Liver (tissue), 9 donors: ENCODE results near the gene CORO2B. TPM values are rescaled to one million over a fixed set of nuclear protein-coding genes. Genes with fewer than 3 reads are reported as not detected.

Experiments used
- DNase-seq: peaks from one replicate; pipeline ENCODE4 v3.0.0-alpha.2; 2017; ENCODE audit warnings: low spot score
- H3K27ac ChIP-seq, 2 donors: one replicate each; pipeline ENCODE4 v1.7.0; 2013; ENCODE audit warnings: inconsistent platforms in 2 of 2, low read length in 2 of 2, control low read depth in 1 of 2, low read depth in 1 of 2, mild to moderate bottlenecking in 1 of 2
- H3K27me3 ChIP-seq, 4 donors: one replicate each; pipeline versions ENCODE4 v1.6.1 to v1.7.0; 2013; ENCODE audit warnings: low read length in 3 of 4, inconsistent platforms in 1 of 4, mild to moderate bottlenecking in 1 of 4, moderate library complexity in 1 of 4; ENCODE audit not compliant: control insufficient read depth in 4 of 4, insufficient read depth in 4 of 4
- H3K36me3 ChIP-seq, 4 donors: one replicate each; pipeline versions ENCODE4 v1.6.1 to v1.7.0; 2013; ENCODE audit warnings: low read length in 3 of 4, mild to moderate bottlenecking in 3 of 4, low read depth in 1 of 4, moderate library complexity in 1 of 4; ENCODE audit not compliant: control insufficient read depth in 4 of 4, insufficient read depth in 3 of 4
- H3K4me1 ChIP-seq, 4 donors: one replicate each; pipeline versions ENCODE4 v1.6.1 to v1.7.0; 2013; ENCODE audit warnings: low read length in 3 of 4, mild to moderate bottlenecking in 3 of 4, moderate library complexity in 1 of 4; ENCODE audit not compliant: control insufficient read depth in 4 of 4, insufficient read depth in 4 of 4
- H3K4me3 ChIP-seq, 3 donors: one replicate each; pipeline versions ENCODE4 v1.6.1 to v1.7.0; 2013; ENCODE audit warnings: low read length in 3 of 3, control low read depth in 1 of 3, low read depth in 1 of 3, mild to moderate bottlenecking in 1 of 3
- H3K9ac ChIP-seq, 2 donors: one replicate each; pipeline ENCODE4 v1.7.0; 2013; ENCODE audit warnings: low read length in 2 of 2, mild to moderate bottlenecking in 2 of 2, moderate library complexity in 2 of 2, control low read depth in 1 of 2, low read depth in 1 of 2
- H3K9me3 ChIP-seq, 4 donors: one replicate each; pipeline versions ENCODE4 v1.6.1 to v1.7.0; 2013; ENCODE audit warnings: low read length in 3 of 4; ENCODE audit not compliant: control insufficient read depth in 4 of 4
- ATF3 ChIP-seq: IDR thresholded peaks from 2 replicates; pipeline ENCODE4 v1.6.1; 2016; ENCODE audit warnings: antibody characterized with exemption
- CTCF ChIP-seq: fragments of 150-350 bp; IDR thresholded peaks from 2 replicates; pipeline ENCODE4 v1.5.1; 2017; ENCODE audit warnings: improper control_type of control experiment, low read depth, low read length; ENCODE audit not compliant: missing input control
- EGR1 ChIP-seq, 2 donors: IDR thresholded peaks; 2 replicates each; pipeline ENCODE4 v1.6.1; 2016 to 2018; ENCODE audit warnings: antibody characterized with exemption in 2 of 2, low read depth in 2 of 2
- FOXA1 ChIP-seq: IDR thresholded peaks from 2 replicates; pipeline ENCODE4 v1.6.1; 2016; ENCODE audit warnings: antibody characterized with exemption
- FOXA2 ChIP-seq: IDR thresholded peaks from 2 replicates; pipeline ENCODE4 v1.6.1; 2016; ENCODE audit warnings: antibody characterized with exemption
- GABPA ChIP-seq, 2 donors: IDR thresholded peaks in 1 of 2; conservative IDR thresholded peaks in 1 of 2; 2 replicates each; pipeline ENCODE4 v1.6.1; 2016; ENCODE audit warnings: antibody characterized with exemption in 2 of 2, mild to moderate bottlenecking in 1 of 2, moderate library complexity in 1 of 2
- HNF4A ChIP-seq, 2 donors: conservative IDR thresholded peaks; 2 replicates each; pipeline ENCODE4 v1.6.1; 2016; ENCODE audit warnings: antibody characterized with exemption in 2 of 2, mild to moderate bottlenecking in 2 of 2
- HNF4G ChIP-seq: IDR thresholded peaks from 2 replicates; pipeline ENCODE4 v1.6.1; 2016; ENCODE audit warnings: antibody characterized with exemption
- JUND ChIP-seq, 2 donors: IDR thresholded peaks; 2 replicates each; pipeline ENCODE4 v1.6.1; 2016; ENCODE audit warnings: antibody characterized with exemption in 2 of 2
- MAX ChIP-seq: IDR thresholded peaks from 2 replicates; pipeline ENCODE4 v1.6.1; 2016; ENCODE audit warnings: antibody characterized with exemption
- NR2F2 ChIP-seq: IDR thresholded peaks from 2 replicates; pipeline ENCODE4 v1.6.1; 2016; ENCODE audit warnings: antibody characterized with exemption
- RAD21 ChIP-seq, 2 donors: IDR thresholded peaks; 2 replicates each; pipeline ENCODE4 v1.6.1; 2016; ENCODE audit warnings: antibody characterized with exemption in 2 of 2, mild to moderate bottlenecking in 2 of 2
- REST ChIP-seq: IDR thresholded peaks from 2 replicates; pipeline ENCODE4 v1.6.1; 2016; ENCODE audit warnings: antibody characterized with exemption, mild to moderate bottlenecking
- RXRA ChIP-seq, 2 donors: IDR thresholded peaks; 2 replicates each; pipeline ENCODE4 v1.6.1; 2017 to 2018; ENCODE audit warnings: antibody characterized with exemption in 2 of 2, mild to moderate bottlenecking in 1 of 2
- SP1 ChIP-seq: IDR thresholded peaks from 2 replicates; pipeline ENCODE4 v1.6.1; 2018; ENCODE audit warnings: antibody characterized with exemption, mild to moderate bottlenecking
- TAF1 ChIP-seq: conservative IDR thresholded peaks from 2 replicates; pipeline ENCODE4 v1.6.1; 2016; ENCODE audit warnings: antibody characterized with exemption, mild to moderate bottlenecking
- YY1 ChIP-seq: IDR thresholded peaks from 2 replicates; pipeline ENCODE4 v1.6.1; 2016; ENCODE audit warnings: antibody characterized with exemption, mild to moderate bottlenecking
- ZBTB33 ChIP-seq: IDR thresholded peaks from 2 replicates; pipeline ENCODE4 v1.6.1; 2016; ENCODE audit warnings: antibody characterized with exemption
- WGBS: extraction: QIAGEN DNeasy Blood & Tissue Kit; methylation state at CpG from one replicate; pipeline ENCODE4 v1.1.7; 2013; 5-methylcytosine and 5-hydroxymethylcytosine counted together
- polyA plus RNA-seq, 2 donors: library from polyadenylated mRNA; stranded (reverse) in 1 of 2; unstranded in 1 of 2; fragments of 200-250 nt in 1 of 2; fragments of >200 nt in 1 of 2; fragmentation: Nextera tagmentation in 1 of 2; extraction: Ambion mirVana in 1 of 2; gene quantifications; one replicate each; pipeline versions ENCODE4 v1.2.1 to v1.2.3, GENCODE V29; 2013 to 2015
- total RNA-seq, 2 donors: library from RNA; depleted of rRNA; stranded (reverse); fragments of >200 nt; gene quantifications; one replicate each; pipeline ENCODE4 v1.2.3, GENCODE V29; 2014
- donor health status: healthy.
- donor health status: healthy.
- donor health status: healthy.
- donor health status: healthy.
- donor health status: healthy.

Gene CORO2B
- total and polyA plus RNA-seq, 4 donors = 0.15 to 0.65 (median 0.52) TPM

GRCh38 chr15:68598171-68599152, 19.7 kb downstream of the CORO2B start:
- no peaks in the 10 kb centered on the region for H3K4me1 ChIP-seq
- no peaks in the 10 kb centered on the region for H3K36me3 ChIP-seq
- H3K9ac ChIP-seq = no peak overlapping the region
- TF ChIP-seq TAF1 = no peak
- TF ChIP-seq MAX = no peak
- no peak for TF ChIP-seq RAD21 (IDR thresholded peaks at IDR 0.05)
- TF ChIP-seq EGR1 (IDR thresholded peaks at IDR 0.05; ENCODE audit: low read depth in 2 of 2) = no peak
- TF ChIP-seq SP1 = no peak
- no peak for TF ChIP-seq NR2F2
- no peak for TF ChIP-seq FOXA1
- no peak for TF ChIP-seq HNF4G
- no peak for TF ChIP-seq RXRA (IDR thresholded peaks at IDR 0.05)
- no peak for TF ChIP-seq HNF4A (conservative IDR thresholded peaks at IDR 0.05)
- TF ChIP-seq GABPA (IDR thresholded peaks at IDR 0.05 in 1 of 2, conservative IDR thresholded peaks at IDR 0.05 in 1 of 2) = no peak
- TF ChIP-seq CTCF = no peak
- no peak for TF ChIP-seq YY1
- TF ChIP-seq JUND (IDR thresholded peaks at IDR 0.05) = no peak
- no peak for TF ChIP-seq ATF3
- TF ChIP-seq FOXA2 = no peak
- TF ChIP-seq REST = no peak
- TF ChIP-seq ZBTB33 = no peak
- no peaks in the 10 kb centered on the region for H3K27me3 ChIP-seq
- H3K27ac ChIP-seq = no peak overlapping the region
- no peak for DNase-seq
- H3K9me3 ChIP-seq = no peaks in the 10 kb centered on the region
- 87% methylated on average over 14 of the region's 14 CpGs for WGBS
- H3K4me3 ChIP-seq = no peak overlapping the region
